Caco-2 (cell line): ENCODE data around the gene CHCHD6. TPM values are rescaled to one million over a fixed set of nuclear protein-coding genes. Genes with fewer than 3 reads are reported as not detected.
A peak's percentile ranks its signal among the peaks of the same experiment; 100 is the strongest.

ENCODE experiments used
- BruUV-seq: library from RNA; stranded (reverse); fragments of 400-500 nt; replicated peaks from 2 replicates; lab custom pipeline; 2021; lab: Mats Ljungman, UMichigan
- CTCF ChIA-PET: fragments of 300-600 bp; sonication (Branson Sonifier 250); formaldehyde crosslinking; loops from one replicate; lab custom pipeline; 2022; ENCODE audit warnings: antibody characterized with exemption; lab: Charles Lee
- POLR2A ChIA-PET: fragments of 300-600 bp; sonication (Branson Sonifier 250); formaldehyde crosslinking; loops from one replicate; lab custom pipeline; 2022; ENCODE audit warnings: antibody characterized with exemption; lab: Charles Lee
- DNase-seq, 2 experiments: peaks; one replicate each; pipeline versions ENCODE4 v3.0.0 to v3.0.0-alpha.2; 2020 to 2022
- H3K27me3 ChIP-seq: replicated peaks from 2 replicates; pipeline ENCODE4 v1.6.0; 2011; ENCODE audit warnings: low read length; ENCODE audit not compliant: control insufficient read depth, insufficient read depth
- H3K36me3 ChIP-seq: 2 replicates; pipeline ENCODE4 v1.5.1; 2011; ENCODE audit warnings: low read length; ENCODE audit not compliant: control insufficient read depth, insufficient read depth
- H3K4me1 ChIP-seq: fragments of 250-450 bp; sonication (Bioruptor Pico); 2 replicates; pipeline ENCODE4 v1.5.1; 2020; ENCODE audit warnings: mild to moderate bottlenecking
- H3K4me3 ChIP-seq: 2 replicates; pipeline ENCODE4 v1.5.1; 2011; ENCODE audit warnings: low read depth, mild to moderate bottlenecking, control low read depth, low read length
- H3K9me3 ChIP-seq: fragments of 250-450 bp; sonication (Bioruptor Pico); 2 replicates; pipeline ENCODE4 v1.5.1; 2020; ENCODE audit warnings: mild to moderate bottlenecking, moderate library complexity
- H3K27ac Mint-ChIP-seq: one replicate; pipeline ENCODE4 v1.8.0; 2022; ENCODE audit warnings: mixed read lengths; ENCODE audit not compliant: unreplicated experiment
- H3K27me3 Mint-ChIP-seq: one replicate; pipeline ENCODE4 v1.8.0; 2022; ENCODE audit warnings: mixed read lengths; ENCODE audit not compliant: insufficient read depth, unreplicated experiment
- H3K36me3 Mint-ChIP-seq: one replicate; pipeline ENCODE4 v1.8.0; 2022; ENCODE audit warnings: mild to moderate bottlenecking, mixed read lengths; ENCODE audit not compliant: insufficient read depth, unreplicated experiment
- H3K4me1 Mint-ChIP-seq: one replicate; pipeline ENCODE4 v1.8.0; 2022; ENCODE audit warnings: low read depth, mixed read lengths; ENCODE audit not compliant: unreplicated experiment
- H3K4me3 Mint-ChIP-seq: one replicate; pipeline ENCODE4 v1.8.0; 2022; ENCODE audit warnings: mild to moderate bottlenecking, moderate library complexity, mixed read lengths; ENCODE audit not compliant: unreplicated experiment
- H3K9me3 Mint-ChIP-seq: one replicate; pipeline ENCODE4 v1.8.0; 2022; ENCODE audit warnings: mixed read lengths; ENCODE audit not compliant: unreplicated experiment
- CTCF ChIP-seq, 2 experiments: fragments of 200-600 bp in 1 of 2; IDR thresholded peaks; 1 replicate in 1 of 2; 2 replicates in 1 of 2; pipeline versions ENCODE4 v1.5.1 to v1.8.0; 2011 to 2022; ENCODE audit warnings: antibody characterized with exemption in 1 of 2, control low read depth in 1 of 2, inconsistent platforms in 1 of 2, low read depth in 1 of 2, low read length in 1 of 2, mild to moderate bottlenecking in 1 of 2, moderate library complexity in 1 of 2; ENCODE audit not compliant: insufficient read depth in 1 of 2, severe bottlenecking in 1 of 2, unreplicated experiment in 1 of 2
- intact Hi-C: fragments of 100-400 bp; cut with micrococcal nuclease; formaldehyde crosslinking; loops from one replicate; pipeline ENCODE4 v1.10.0; 2022; ENCODE audit not compliant: unreplicated experiment
- total RNA-seq: library from RNA; stranded (reverse); gene quantifications from 2 replicates; pipeline ENCODE4 v1.2.3, GENCODE V29; 2022

CHCHD6 gene
- total RNA-seq, 1 experiment from 2014 or later, result 49.5 TPM

- Histone ChIP-seq H3K4me3 (no peak overlapping the region), H3K4me1 (no peaks in the 10 kb centered on the region), H3K36me3 (no peaks in the 10 kb centered on the region), H3K27me3 (no peaks in the 10 kb centered on the region), H3K9me3 (no peaks in the 10 kb centered on the region)
- H3K27me3 Mint-ChIP-seq, result no peaks in the 10 kb centered on the region
- ChIA-PET CTCF (interaction anchor here (0.6 kb wide), 1 partner anchor 88 kb away, joined by 4 read pairs; no protein-coding TSS in a partner anchor), POLR2A (no interaction called here)
- peaks cover 5% of the 10 kb centered on the region for H3K4me1 Mint-ChIP-seq
- BruUV-seq, result no TSS peak
- H3K27ac Mint-ChIP-seq, result peak overlapping the region; percentile 1
- intact Hi-C loops, result no loop called here
- H3K4me3 Mint-ChIP-seq, result no peak overlapping the region
- DNase-seq, result no peak
- TF ChIP-seq CTCF (IDR thresholded peaks at IDR 0.05; ENCODE audit: insufficient read depth in 1 of 2, low read depth in 1 of 2, low read length in 1 of 2, severe bottlenecking in 1 of 2, unreplicated experiment in 1 of 2), result no peak
- H3K9me3 Mint-ChIP-seq, result no peaks in the 10 kb centered on the region
- no peaks in the 10 kb centered on the region for H3K36me3 Mint-ChIP-seq
Observed at GRCh38 chr3:126715432-126715831, 11.4 kb downstream of the CHCHD6 start.

- H3K4me1 ChIP-seq, result no peaks in the 10 kb centered on the region
- ChIA-PET POLR2A (no interaction called here), CTCF (interaction anchor here (0.6 kb wide), 2 partner anchors 45 to 1288 kb away, joined by 3 read pairs; no protein-coding TSS in a partner anchor)
- BruUV-seq, result no TSS peak
- Mint-ChIP-seq H3K9me3 (no peaks in the 10 kb centered on the region), H3K27me3 (no peaks in the 10 kb centered on the region), H3K27ac (peak overlapping the region; percentile 1), H3K4me1 (peaks cover 5% of the 10 kb centered on the region), H3K4me3 (no peak overlapping the region), H3K36me3 (no peaks in the 10 kb centered on the region)
- no peaks in the 10 kb centered on the region for H3K36me3 ChIP-seq
- TF ChIP-seq CTCF (IDR thresholded peaks at IDR 0.05; ENCODE audit: insufficient read depth in 1 of 2, low read depth in 1 of 2, low read length in 1 of 2, severe bottlenecking in 1 of 2, unreplicated experiment in 1 of 2), result no peak
- DNase-seq, result no peak
- H3K27me3 ChIP-seq, result no peaks in the 10 kb centered on the region
- H3K4me3 ChIP-seq, result no peak overlapping the region
- no peaks in the 10 kb centered on the region for H3K9me3 ChIP-seq
- intact Hi-C loops, result no loop called here
Observed at GRCh38 chr3:126716057-126716456, 12.0 kb downstream of the CHCHD6 start.

- Mint-ChIP-seq H3K27me3 (no peaks in the 10 kb centered on the region), H3K4me3 (no peak overlapping the region), H3K9me3 (no peaks in the 10 kb centered on the region), H3K27ac (no peak overlapping the region), H3K4me1 (peaks cover 5% of the 10 kb centered on the region), H3K36me3 (no peaks in the 10 kb centered on the region)
- Histone ChIP-seq H3K27me3 (no peaks in the 10 kb centered on the region), H3K4me1 (no peaks in the 10 kb centered on the region), H3K4me3 (no peak overlapping the region), H3K36me3 (no peaks in the 10 kb centered on the region), H3K9me3 (no peaks in the 10 kb centered on the region)
- BruUV-seq, result no TSS peak
- intact Hi-C loops, result no loop called here
- no peak for DNase-seq
- ChIA-PET CTCF (no interaction called here), POLR2A (no interaction called here)
- TF ChIP-seq CTCF (IDR thresholded peaks at IDR 0.05; ENCODE audit: insufficient read depth in 1 of 2, low read depth in 1 of 2, low read length in 1 of 2, severe bottlenecking in 1 of 2, unreplicated experiment in 1 of 2), result no peak
Observed at GRCh38 chr3:126718561-126719445, 14.8 kb downstream of the CHCHD6 start.
